B cell (primary cell): ENCODE data around the gene OLFML2B. TPM values are rescaled to one million over a fixed set of nuclear protein-coding genes. Genes with fewer than 3 reads are reported as not detected.

ENCODE experiments used
- ATAC-seq: fragments of 200-7000 bp; cut with Tn5 transposase; one replicate; pipeline ENCODE4 v1.10.0; 2021; ENCODE audit warnings: low read depth, mild to moderate bottlenecking, moderate number of reproducible peaks, moderate library complexity
- CTCF ChIA-PET: fragments of 350-600 bp; sonication (Branson Sonifier 250); formaldehyde crosslinking; loops from one replicate; lab custom pipeline; 2021; ENCODE audit warnings: antibody characterized with exemption, inconsistent platforms; lab: Charles Lee
- POLR2A ChIA-PET: fragments of 350-600 bp; sonication (Branson Sonifier 250); formaldehyde crosslinking; loops from one replicate; lab custom pipeline; 2021; ENCODE audit warnings: antibody characterized with exemption; lab: Charles Lee
- DNase-seq: peaks from one replicate; pipeline ENCODE4 v3.0.0; 2013
- H2AFZ ChIP-seq: 2 replicates; pipeline ENCODE4 v1.6.1; 2012; ENCODE audit warnings: mild to moderate bottlenecking, low read depth, low read length; ENCODE audit not compliant: insufficient read depth, poor library complexity, severe bottlenecking
- H3K27ac ChIP-seq, 2 donors: 1 replicate in 1 of 2; 2 replicates in 1 of 2; pipeline ENCODE4 v1.5.1; 2012 to 2013; ENCODE audit warnings: low read length in 2 of 2, mild to moderate bottlenecking in 2 of 2, moderate library complexity in 1 of 2
- H3K27me3 ChIP-seq, 4 experiments: fragments of 200-600 bp in 1 of 4; sonication (generic) in 1 of 4; replicated peaks in 1 of 4; 1 replicate in 2 of 4; 2 replicates in 2 of 4; pipeline versions ENCODE4 v1.6.1 to v1.7.0; 2013 to 2016; ENCODE audit warnings: low read length in 3 of 4, mild to moderate bottlenecking in 2 of 4, mixed read lengths in 1 of 4, moderate library complexity in 1 of 4; ENCODE audit not compliant: insufficient read depth in 4 of 4, control insufficient read depth in 3 of 4; ENCODE audit errors: control extremely low read depth in 1 of 4
- H3K36me3 ChIP-seq, 2 experiments: replicated peaks in 1 of 2; 1 replicate in 1 of 2; 2 replicates in 1 of 2; pipeline versions ENCODE4 v1.6.1 to v1.7.1; 2013; ENCODE audit warnings: low read length in 1 of 2; ENCODE audit not compliant: insufficient read depth in 2 of 2, control insufficient read depth in 1 of 2; ENCODE audit errors: control extremely low read depth in 1 of 2, extremely low read depth in 1 of 2
- H3K4me1 ChIP-seq, 2 donors: fragments of 200-600 bp in 1 of 2; sonication (generic) in 1 of 2; 1 replicate in 1 of 2; 2 replicates in 1 of 2; pipeline versions ENCODE4 v1.5.1 to v1.6.1; 2013 to 2017; ENCODE audit warnings: low read length in 2 of 2; ENCODE audit not compliant: control insufficient read depth in 2 of 2, insufficient read depth in 2 of 2
- H3K4me2 ChIP-seq: replicated peaks from 2 replicates; pipeline ENCODE3; 2012; ENCODE audit warnings: mild to moderate bottlenecking, low read depth, low read length; ENCODE audit not compliant: poor library complexity, severe bottlenecking
- H3K4me3 ChIP-seq, 5 experiments: fragments of 200-600 bp in 1 of 5; sonication (generic) in 1 of 5; 1 replicate in 3 of 5; 2 replicates in 2 of 5; pipeline versions ENCODE4 v1.5.1 to v1.7.0; 2011 to 2016; ENCODE audit warnings: low read length in 4 of 5, mild to moderate bottlenecking in 4 of 5, low read depth in 2 of 5, control low read depth in 1 of 5, moderate library complexity in 1 of 5; ENCODE audit not compliant: insufficient read depth in 1 of 5; ENCODE audit errors: control extremely low read depth in 1 of 5, extremely low read depth in 1 of 5
- H3K79me2 ChIP-seq: fragments of 200-600 bp; sonication (generic); one replicate; pipeline ENCODE4 v1.6.0; 2016; ENCODE audit warnings: low read length; ENCODE audit not compliant: control insufficient read depth, insufficient read depth
- H3K9ac ChIP-seq: fragments of 200-600 bp; sonication (generic); 2 replicates; pipeline ENCODE4 v1.6.1; 2017; ENCODE audit warnings: mild to moderate bottlenecking, low read length, moderate library complexity
- H3K9me3 ChIP-seq, 3 donors: one replicate each; pipeline versions ENCODE4 v1.6.1 to v1.7.1; 2013; ENCODE audit warnings: low read length in 2 of 3; ENCODE audit not compliant: control insufficient read depth in 2 of 3, insufficient read depth in 1 of 3; ENCODE audit errors: control extremely low read depth in 1 of 3
- H4K20me1 ChIP-seq: 2 replicates; pipeline ENCODE4 v1.6.0; 2012; ENCODE audit warnings: mild to moderate bottlenecking, low read length; ENCODE audit not compliant: insufficient read depth, control insufficient read depth, poor library complexity, severe bottlenecking
- H3K27ac Mint-ChIP-seq: one replicate; pipeline ENCODE4 v1.8.0; 2021; ENCODE audit warnings: mixed read lengths
- H3K27me3 Mint-ChIP-seq: one replicate; pipeline ENCODE4 v1.8.0; 2021; ENCODE audit warnings: mixed read lengths
- H3K4me1 Mint-ChIP-seq: one replicate; pipeline ENCODE4 v1.8.0; 2021; ENCODE audit warnings: mixed read lengths
- H3K4me3 Mint-ChIP-seq: one replicate; pipeline ENCODE4 v1.8.0; 2021; ENCODE audit warnings: mixed read lengths
- H3K9me3 Mint-ChIP-seq: one replicate; pipeline ENCODE4 v1.8.0; 2022; ENCODE audit warnings: mixed read lengths; ENCODE audit not compliant: insufficient read depth
- EZH2 ChIP-seq: IDR thresholded peaks from 2 replicates; pipeline ENCODE4 v1.6.1; 2012; ENCODE audit warnings: borderline replicate concordance, low read depth, mild to moderate bottlenecking, moderate library complexity, low read length; ENCODE audit not compliant: insufficient read depth, poor library complexity, severe bottlenecking
- WGBS: methylation state at CpG from one replicate; pipeline ENCODE4 v1.1.5; 2013; ENCODE audit warnings: missing lambda C conversion rate; ENCODE audit not compliant: insufficient coverage; 5-methylcytosine and 5-hydroxymethylcytosine counted together
- intact Hi-C: fragments of 100-400 bp; cut with micrococcal nuclease; formaldehyde crosslinking; loops from one replicate; pipeline ENCODE4 v1.10.0; 2022
- polyA plus RNA-seq: library from polyadenylated mRNA; depleted of rRNA; stranded (reverse); fragments of >200 nt; gene quantifications from 2 replicates; pipeline ENCODE4 v1.2.3, GENCODE V29; 2012
- total RNA-seq, 2 donors: library from RNA; stranded (reverse); fragments of 120-200 nt in 1 of 2; gene quantifications; 1 replicate in 1 of 2; 2 replicates in 1 of 2; pipeline versions ENCODE4 v1.2.3 to v1.2.4, GENCODE V29; 2013 to 2022
- TF ChIP-seq, protein P1 (sequence below): fragments of 200-600 bp; IDR thresholded peaks from one replicate; pipeline ENCODE4 v1.8.0; 2022; ENCODE audit warnings: antibody characterized with exemption, mild to moderate bottlenecking

Gene OLFML2B
- total and polyA plus RNA-seq, 2 donors (not counting 1 experiment from before 2014, with no cell fraction given) = not detected

DNA sequence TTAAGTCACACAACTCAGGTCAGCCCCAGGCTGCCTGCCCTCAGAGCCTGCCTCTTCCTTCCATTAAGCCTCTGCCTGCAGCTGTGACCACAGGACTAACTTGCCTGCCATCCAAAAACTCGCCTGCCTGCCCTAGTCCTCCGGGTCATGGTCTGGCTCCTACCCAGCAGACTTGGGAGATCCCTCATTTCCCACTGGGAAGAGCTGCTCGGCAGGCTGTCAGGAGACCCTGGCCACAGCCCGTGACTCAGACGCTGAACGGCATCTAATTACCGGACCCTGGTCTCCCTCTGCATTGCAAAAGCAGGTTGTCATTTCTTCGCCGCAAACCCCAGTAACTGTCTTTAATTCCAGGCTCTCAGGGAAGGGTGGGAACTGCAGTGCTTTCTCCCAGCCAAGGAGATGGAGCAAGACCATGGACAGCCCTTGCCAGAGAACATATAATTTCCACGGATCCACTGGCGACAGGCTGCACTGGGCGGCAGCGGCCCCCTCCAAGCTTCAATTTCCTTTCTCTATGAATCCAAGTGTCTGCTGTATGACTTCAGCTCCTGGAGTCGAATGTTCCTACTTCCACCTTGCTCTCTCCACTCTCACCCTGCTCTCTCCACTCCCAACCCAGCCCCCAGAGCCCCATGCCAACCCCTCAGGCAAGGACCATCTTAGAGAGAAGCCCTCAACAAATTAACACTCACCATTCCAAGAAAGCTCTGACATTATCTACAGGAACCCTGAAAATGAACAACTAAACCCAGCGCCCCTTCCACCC is 20.4 kb downstream of the OLFML2B start:
- Histone ChIP-seq H3K9ac (no peak overlapping the region), H3K79me2 (no peaks in the 10 kb centered on the region), H3K9me3 (no peaks in the 10 kb centered on the region), H2AFZ (no peak overlapping the region), H3K27me3 (no peaks in the 10 kb centered on the region), H3K4me2 (no peak overlapping the region), H4K20me1 (no peaks in the 10 kb centered on the region), H3K36me3 (no peaks in the 10 kb centered on the region), H3K4me1 (no peaks in the 10 kb centered on the region), H3K4me3 (no peak overlapping the region), H3K27ac (no peak overlapping the region)
- H3K27ac Mint-ChIP-seq = no peak overlapping the region
- H3K4me3 Mint-ChIP-seq = no peak overlapping the region
- POLR2A ChIA-PET = no interaction called here
- H3K27me3 Mint-ChIP-seq = peaks cover 33% of the 10 kb centered on the region
- TF ChIP-seq EZH2 = no peak
- TF ChIP-seq, protein P1, sequence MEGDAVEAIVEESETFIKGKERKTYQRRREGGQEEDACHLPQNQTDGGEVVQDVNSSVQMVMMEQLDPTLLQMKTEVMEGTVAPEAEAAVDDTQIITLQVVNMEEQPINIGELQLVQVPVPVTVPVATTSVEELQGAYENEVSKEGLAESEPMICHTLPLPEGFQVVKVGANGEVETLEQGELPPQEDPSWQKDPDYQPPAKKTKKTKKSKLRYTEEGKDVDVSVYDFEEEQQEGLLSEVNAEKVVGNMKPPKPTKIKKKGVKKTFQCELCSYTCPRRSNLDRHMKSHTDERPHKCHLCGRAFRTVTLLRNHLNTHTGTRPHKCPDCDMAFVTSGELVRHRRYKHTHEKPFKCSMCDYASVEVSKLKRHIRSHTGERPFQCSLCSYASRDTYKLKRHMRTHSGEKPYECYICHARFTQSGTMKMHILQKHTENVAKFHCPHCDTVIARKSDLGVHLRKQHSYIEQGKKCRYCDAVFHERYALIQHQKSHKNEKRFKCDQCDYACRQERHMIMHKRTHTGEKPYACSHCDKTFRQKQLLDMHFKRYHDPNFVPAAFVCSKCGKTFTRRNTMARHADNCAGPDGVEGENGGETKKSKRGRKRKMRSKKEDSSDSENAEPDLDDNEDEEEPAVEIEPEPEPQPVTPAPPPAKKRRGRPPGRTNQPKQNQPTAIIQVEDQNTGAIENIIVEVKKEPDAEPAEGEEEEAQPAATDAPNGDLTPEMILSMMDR = no peak
- DNase-seq (no peak), ATAC-seq (no peak)
- intact Hi-C loops = no loop called here
- CTCF ChIA-PET = no interaction called here
- WGBS = 72% methylated on average over 15 of the region's 15 CpGs
- H3K9me3 Mint-ChIP-seq = no peaks in the 10 kb centered on the region
- H3K4me1 Mint-ChIP-seq = no peaks in the 10 kb centered on the region

DNA sequence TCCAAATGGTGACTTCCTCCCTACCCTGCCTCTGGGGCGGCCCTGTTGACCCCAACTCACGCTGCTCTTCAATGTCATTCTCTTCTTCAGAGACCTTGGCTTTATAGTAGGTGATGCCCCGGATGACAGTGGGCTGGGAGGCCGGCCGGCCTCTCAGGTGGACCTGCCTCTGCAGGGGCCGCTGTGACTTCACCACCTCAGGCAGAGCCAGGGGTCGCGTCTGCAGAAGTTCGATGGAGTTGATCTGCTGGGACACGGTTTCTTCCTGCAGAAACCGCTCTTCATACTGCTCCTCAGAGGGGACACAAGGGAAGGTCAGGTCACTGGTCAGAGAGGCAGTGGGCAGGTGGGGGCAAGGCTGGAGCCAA is 23.6 kb downstream of the OLFML2B start:
- no peaks in the 10 kb centered on the region for H3K79me2 ChIP-seq
- ChIA-PET POLR2A (no interaction called here), CTCF (no interaction called here)
- H2AFZ ChIP-seq = no peak overlapping the region
- H3K36me3 ChIP-seq = no peaks in the 10 kb centered on the region
- H3K9me3 ChIP-seq = no peaks in the 10 kb centered on the region
- no peak overlapping the region for H3K27ac ChIP-seq
- H3K9me3 Mint-ChIP-seq = no peaks in the 10 kb centered on the region
- H3K27me3 ChIP-seq = no peaks in the 10 kb centered on the region
- intact Hi-C loops = no loop called here
- no peak overlapping the region for H3K4me3 ChIP-seq
- 98% methylated on average over 11 of the region's 11 CpGs for WGBS
- H3K4me3 Mint-ChIP-seq = no peak overlapping the region
- H4K20me1 ChIP-seq = no peaks in the 10 kb centered on the region
- H3K27ac Mint-ChIP-seq = no peak overlapping the region
- no peak overlapping the region for H3K4me2 ChIP-seq
- no peak overlapping the region for H3K9ac ChIP-seq
- H3K27me3 Mint-ChIP-seq = peaks cover 23% of the 10 kb centered on the region
- no peaks in the 10 kb centered on the region for H3K4me1 ChIP-seq
- DNase-seq = no peak
- TF ChIP-seq, protein P1 = no peak
- TF ChIP-seq EZH2 = no peak
- ATAC-seq = no peak
- no peaks in the 10 kb centered on the region for H3K4me1 Mint-ChIP-seq
